Raji (cell line): ENCODE data around the gene CCDC142.

ENCODE experiments used
- POLR2A ChIP-seq: IDR thresholded peaks from 2 replicates; pipeline ENCODE4 v1.6.1; 2011; ENCODE audit warnings: low read depth, low read length, control low read depth; ENCODE audit not compliant: insufficient read depth

CCDC142 gene

GRCh38 chr2:74482801-74483674 lies at the start of gene CCDC142, which contains the start of gene TTC31:
Gene CCDC142 (minus strand): TSS chr2:74482998. CDS start chr2:74482837, 161 bp downstream.
Gene TTC31 (plus strand): TSS chr2:74483081. CDS start chr2:74483096, 15 bp downstream.
- TF ChIP-seq POLR2A: peak; percentile 78

GRCh38 chr2:74532222-74532621 lies 49.4 kb upstream of the CCDC142 start:
- no peak for TF ChIP-seq POLR2A

GRCh38 chr2:74531666-74532065 lies 48.9 kb upstream of the CCDC142 start:
- no peak for TF ChIP-seq POLR2A

GRCh38 chr2:74530239-74531187 lies 47.7 kb upstream of the CCDC142 start:
- TF ChIP-seq POLR2A: peak; percentile 51; the same call in 1 of the 2 replicates

GRCh38 chr2:74529357-74530238 lies 46.8 kb upstream of the CCDC142 start, which contains the start of the genes AUP1 and HTRA2:
Gene AUP1 (minus strand): TSS chr2:74529706. CDS start chr2:74529629, 77 bp downstream.
Gene HTRA2 (plus strand): TSS chr2:74529933. CDS start chr2:74530007, 74 bp downstream.
- peak; percentile 67 for TF ChIP-seq POLR2A

- TF ChIP-seq POLR2A: no peak
These were observed 46.0 kb upstream of the CCDC142 start for GRCh38 chr2:74528600-74529356.

- TF ChIP-seq POLR2A: no peak
These were observed 44.9 kb upstream of the CCDC142 start for GRCh38 chr2:74527741-74528140.

GRCh38 chr2:74526649-74527230 lies 43.9 kb upstream of the CCDC142 start:
- TF ChIP-seq POLR2A: no peak

- peak; percentile 49 for TF ChIP-seq POLR2A
These were observed 43.2 kb upstream of the CCDC142 start, which contains the start of gene DQX1 for GRCh38 chr2:74525717-74526648. Gene DQX1 (minus strand): TSS chr2:74526231. CDS start chr2:74525729, 502 bp downstream.

- TF ChIP-seq POLR2A: no peak
These were observed 42.3 kb upstream of the CCDC142 start for GRCh38 chr2:74524955-74525716.

GRCh38 chr2:74524005-74524404 lies 41.2 kb upstream of the CCDC142 start:
- TF ChIP-seq POLR2A: no peak
